Measurements from ENCODE around the gene HEMK1.
A peak's percentile ranks its signal among the peaks of the same experiment; 100 is the strongest.

DNA sequence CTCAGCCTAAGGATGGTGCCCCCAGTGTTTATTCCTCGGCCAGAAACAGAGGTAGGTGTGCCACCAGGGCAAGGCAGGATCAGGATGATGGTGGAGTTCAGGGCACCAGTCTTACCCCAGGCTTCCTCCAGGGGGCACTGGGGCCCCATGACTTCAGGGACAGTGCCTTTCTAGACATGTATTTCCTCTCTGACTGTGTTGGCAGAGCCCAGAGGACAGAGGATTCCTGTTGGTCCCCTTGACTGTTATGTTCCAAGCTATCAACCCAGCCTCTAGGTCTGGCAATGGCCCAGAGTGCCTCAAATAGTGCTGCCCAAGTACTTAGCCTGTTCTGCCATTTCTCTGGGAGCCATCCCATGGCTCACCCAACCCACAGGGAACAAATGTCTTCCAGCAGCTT, 2.8 kb downstream of the HEMK1 start:
- TF ChIP-seq, protein P1, sequence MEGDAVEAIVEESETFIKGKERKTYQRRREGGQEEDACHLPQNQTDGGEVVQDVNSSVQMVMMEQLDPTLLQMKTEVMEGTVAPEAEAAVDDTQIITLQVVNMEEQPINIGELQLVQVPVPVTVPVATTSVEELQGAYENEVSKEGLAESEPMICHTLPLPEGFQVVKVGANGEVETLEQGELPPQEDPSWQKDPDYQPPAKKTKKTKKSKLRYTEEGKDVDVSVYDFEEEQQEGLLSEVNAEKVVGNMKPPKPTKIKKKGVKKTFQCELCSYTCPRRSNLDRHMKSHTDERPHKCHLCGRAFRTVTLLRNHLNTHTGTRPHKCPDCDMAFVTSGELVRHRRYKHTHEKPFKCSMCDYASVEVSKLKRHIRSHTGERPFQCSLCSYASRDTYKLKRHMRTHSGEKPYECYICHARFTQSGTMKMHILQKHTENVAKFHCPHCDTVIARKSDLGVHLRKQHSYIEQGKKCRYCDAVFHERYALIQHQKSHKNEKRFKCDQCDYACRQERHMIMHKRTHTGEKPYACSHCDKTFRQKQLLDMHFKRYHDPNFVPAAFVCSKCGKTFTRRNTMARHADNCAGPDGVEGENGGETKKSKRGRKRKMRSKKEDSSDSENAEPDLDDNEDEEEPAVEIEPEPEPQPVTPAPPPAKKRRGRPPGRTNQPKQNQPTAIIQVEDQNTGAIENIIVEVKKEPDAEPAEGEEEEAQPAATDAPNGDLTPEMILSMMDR (IDR thresholded peaks at IDR 0.05): peak; percentile 89 to 97 (median 94)
- peak in 1 of 2 donors; percentile 15 for TF ChIP-seq POLR2AphosphoS5 (IDR thresholded peaks at IDR 0.05)
- TF ChIP-seq EP300 (IDR thresholded peaks at IDR 0.05): no peak

Measured in upper lobe of left lung (tissue), 4 donors.